NCI-H128 (cell line): ENCODE results near the gene ANO7.

Experiments used
- DNase-seq: peaks from one replicate; lab custom pipeline; 2025; ENCODE audit not compliant: unreplicated experiment; lab: John Stamatoyannopoulos, UW

Gene ANO7

DNA sequence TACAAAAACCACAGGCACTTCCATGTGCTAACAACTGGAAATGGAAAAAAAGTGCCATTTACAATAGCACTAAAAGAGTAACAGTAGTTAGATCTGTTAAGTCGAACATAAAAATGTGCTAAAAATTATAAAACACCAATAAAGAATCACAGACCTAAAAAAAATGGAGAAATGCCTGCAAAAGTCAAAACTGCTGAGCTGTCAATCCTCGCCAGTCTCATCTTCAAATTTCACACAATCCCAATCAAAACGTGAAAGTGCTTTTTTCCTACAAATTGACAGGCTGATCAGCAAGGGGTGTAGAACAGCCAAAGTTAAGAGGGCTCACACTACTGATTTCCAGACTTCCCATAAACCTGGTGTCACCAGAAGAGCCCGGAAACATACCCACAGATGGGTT is 53.2 kb downstream of the ANO7 start:
- no peak for DNase-seq

DNA sequence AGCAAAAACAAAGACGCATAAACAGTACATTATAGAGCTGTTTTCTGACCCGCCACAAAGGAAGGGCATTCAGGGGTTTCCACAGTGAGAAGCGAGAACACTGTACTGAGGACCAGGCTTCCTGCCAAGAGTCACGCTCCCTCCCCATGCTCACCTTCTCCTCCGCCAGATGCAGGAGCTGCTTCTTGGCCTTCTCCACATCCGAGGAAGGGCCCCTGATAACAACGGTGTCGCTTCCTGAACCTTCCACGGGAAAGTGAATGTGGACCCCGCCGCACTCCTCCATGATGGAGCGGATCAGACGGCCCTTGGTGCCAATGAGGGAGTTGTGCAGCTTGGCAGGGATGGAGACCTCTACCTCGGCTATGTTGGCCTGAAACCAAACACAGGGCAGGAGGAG is 53.8 kb downstream of the ANO7 start:
- no peak for DNase-seq

DNA sequence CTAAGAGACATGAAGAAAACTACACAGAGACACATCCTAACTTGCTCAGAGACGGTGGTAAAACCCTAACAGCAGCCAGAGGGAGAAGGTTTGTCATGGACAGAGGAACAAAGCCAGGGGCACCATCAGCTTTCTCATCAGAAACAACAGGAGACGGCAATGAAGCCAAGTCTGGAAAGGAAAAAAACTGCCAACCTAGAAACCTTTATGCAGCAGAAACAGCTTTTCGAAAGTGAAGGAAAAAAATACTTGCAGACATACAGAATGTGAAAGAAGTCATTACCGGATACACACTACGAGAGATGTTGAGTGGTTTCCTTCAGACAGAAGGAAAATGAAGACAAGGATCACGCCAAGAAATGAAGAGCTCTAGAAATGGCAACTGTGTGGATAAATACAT is 55.9 kb downstream of the ANO7 start:
- no peak for DNase-seq

DNA sequence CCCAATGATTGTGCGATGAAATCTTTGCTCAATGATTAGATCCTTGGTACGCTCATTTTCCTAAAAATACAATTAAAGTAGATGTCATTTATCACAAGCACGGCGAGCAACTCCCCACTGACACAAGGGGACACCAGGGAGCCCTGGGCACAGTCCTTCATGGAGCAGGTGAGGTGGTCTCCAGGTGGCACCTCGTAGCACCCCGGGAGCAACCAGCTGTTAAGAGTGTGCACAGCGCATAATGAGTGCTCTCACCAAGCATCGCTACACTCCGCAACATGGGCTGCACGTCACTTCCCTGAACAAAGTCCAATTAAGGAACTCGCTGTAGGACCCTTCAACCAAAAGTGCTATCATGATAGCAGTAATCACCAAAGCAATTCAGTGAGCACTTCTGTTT is 59.8 kb downstream of the ANO7 start:
- no peak for DNase-seq

DNA sequence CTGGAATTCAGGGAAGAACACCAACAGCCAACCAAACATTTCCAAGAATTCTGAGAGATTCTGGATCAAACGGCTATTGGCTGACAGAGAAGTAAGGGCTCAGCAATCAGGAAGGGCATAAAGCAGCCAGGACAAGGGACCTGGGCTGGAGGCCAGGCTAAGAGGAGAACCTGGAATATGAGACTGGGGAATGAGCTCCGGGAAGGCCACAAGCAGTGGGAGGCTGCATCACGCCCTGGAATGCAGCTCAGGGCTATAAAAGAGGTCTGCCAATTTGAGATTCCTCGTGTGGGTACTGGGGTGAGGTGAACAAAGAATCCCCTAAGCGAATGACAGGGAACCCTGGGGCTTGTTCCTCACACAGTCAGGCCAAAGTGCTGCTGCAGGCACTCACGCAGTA is 60.4 kb downstream of the ANO7 start:
- DNase-seq: no peak

DNA sequence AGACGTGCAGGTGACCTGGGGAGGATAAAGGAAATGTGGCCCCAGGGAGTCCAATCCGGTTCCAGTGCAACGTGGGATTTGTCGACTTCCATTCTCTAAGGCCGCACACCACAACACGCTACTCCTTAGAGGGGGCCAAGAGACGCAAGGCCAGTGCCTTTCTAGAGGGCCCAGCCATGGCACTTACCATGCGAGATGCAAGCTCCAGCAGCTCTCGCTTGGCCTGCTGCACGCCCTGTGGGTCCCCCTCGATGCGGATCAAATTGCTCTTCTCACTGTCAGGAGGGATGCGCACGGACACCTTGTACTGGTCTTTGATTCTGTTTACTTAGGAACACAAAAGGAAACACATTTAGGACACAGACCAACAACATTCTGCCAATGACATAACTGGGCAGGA is 61.2 kb downstream of the ANO7 start:
- no peak for DNase-seq

DNA sequence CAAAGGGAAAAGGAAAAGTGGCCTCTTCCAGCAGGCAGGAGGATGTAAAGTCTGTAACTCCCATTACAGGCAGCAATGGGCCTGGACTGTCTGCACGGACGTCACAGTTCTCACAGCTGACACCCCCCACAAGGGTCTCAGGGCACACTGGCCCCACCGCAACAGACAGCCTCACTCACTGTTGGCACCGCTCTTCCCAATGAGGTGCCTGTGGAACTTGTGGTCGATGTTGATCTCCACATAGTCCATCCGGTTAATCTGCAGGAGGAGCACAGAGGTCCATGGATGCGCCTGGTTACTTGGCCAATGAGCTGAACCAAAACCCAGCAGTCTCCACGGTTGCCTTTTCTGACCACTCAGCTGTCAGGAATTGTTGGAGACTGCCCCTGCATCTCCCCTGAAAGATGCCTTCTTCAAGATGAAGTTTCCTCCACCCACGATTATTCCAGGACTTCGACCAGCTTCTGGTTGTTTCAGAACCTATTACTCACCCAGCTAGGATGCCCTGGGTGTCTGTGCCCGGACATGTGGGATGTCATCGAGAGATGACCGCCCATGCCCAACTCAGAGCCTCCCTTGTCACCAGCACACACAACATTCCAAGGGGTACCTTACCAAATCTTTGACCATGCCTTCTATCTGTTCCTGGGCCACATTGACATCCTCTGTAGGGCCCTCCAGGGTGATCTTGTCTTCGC is 64.5 kb downstream of the ANO7 start:
- no peak for DNase-seq

DNA sequence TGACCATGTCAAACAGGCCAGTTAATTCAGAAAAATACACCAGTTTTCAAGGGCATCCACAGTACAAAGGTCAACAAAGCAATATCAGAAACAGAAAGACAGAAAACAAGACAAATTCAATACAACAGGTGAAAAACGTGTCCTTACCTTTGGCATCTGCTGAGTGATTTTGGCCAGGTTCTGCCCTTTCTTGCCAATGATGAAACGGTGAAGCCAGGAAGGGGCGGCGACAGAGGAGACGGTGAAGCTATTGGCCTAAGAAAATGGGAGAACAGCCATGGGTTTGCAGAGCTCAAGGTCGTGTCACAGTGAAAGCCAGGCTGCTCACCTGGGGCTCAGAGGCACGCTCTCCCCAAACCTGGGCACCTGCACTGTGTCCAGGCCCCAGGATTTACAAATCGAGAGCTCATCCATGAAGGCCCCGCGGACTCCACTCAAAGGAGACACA is 66.5 kb downstream of the ANO7 start:
- DNase-seq: no peak

DNA sequence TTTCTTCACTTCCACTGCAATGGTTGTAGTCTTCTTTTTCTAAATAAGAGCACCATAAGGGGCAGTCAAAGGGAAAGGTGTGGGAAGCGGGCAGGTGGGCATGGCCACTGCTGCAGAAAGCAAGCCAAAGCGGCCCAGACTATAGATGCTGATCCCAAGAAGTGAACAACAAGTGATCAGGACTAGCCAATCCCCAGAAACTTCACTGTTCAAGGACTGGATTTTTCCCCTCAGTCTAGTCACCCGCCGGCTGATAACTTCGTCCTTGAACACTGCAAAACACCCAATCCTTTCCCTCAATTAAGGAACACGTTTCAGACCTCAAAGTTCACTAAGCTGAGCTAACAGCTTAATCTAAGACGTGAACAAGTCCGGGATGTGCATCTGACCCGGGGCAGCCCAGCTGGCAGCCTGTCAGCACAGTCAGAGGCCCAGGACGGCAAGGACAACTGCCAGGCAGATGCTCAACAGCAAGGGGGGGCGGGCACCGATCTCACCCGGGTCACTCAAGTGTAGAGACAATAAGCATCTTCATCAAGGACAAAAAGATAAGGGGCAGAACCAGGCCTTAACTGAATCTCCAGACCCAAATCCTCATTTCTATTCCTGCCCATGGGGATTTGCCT is 67.2 kb downstream of the ANO7 start:
- no peak for DNase-seq

DNA sequence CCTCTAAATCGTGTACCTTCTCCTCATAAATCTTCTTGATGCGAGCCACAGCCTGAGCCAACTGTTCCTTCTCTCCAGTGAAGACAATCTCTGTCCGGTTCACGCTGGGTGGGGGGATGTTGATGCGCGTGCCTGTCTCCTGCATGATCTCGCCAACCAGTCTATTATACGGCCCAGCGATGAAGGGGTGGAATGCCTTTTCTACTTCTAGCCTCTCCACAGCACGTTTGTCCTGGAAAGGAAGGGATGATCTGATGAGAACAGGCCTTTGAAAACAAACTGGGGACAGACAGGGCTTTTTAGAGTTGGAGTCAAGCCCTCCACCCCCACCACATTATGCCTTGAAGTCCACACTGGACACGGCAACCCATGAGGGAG is 67.7 kb downstream of the ANO7 start:
- no peak for DNase-seq

DNA sequence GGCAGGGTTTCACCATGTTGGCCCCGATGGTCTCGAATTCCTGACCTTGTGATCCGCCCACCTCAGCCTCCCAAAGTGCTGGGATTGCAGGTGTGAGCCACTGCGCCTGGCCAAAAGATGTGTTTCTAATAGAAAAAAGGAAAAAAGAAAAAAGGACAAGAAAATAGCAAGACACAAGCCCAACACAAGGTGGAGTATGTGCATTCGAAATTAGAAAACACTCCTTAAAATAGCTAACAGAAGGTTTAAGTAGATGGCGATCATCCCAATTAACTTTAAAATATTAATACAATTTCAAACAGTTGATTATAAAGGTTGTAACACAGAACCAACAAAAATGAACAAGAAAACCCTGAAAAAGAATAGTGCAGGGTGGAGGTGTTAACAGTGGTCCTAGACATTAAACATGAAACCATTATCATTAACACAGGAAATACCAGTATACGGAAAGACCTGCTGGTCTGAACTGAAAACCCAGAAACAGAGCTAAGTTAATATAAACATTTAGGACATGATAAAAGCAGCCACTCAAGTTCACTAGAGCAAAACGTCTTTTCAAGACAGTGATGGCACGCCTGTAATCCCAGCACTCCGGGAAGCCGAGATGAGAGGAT is 69.0 kb downstream of the ANO7 start:
- DNase-seq: no peak

DNA sequence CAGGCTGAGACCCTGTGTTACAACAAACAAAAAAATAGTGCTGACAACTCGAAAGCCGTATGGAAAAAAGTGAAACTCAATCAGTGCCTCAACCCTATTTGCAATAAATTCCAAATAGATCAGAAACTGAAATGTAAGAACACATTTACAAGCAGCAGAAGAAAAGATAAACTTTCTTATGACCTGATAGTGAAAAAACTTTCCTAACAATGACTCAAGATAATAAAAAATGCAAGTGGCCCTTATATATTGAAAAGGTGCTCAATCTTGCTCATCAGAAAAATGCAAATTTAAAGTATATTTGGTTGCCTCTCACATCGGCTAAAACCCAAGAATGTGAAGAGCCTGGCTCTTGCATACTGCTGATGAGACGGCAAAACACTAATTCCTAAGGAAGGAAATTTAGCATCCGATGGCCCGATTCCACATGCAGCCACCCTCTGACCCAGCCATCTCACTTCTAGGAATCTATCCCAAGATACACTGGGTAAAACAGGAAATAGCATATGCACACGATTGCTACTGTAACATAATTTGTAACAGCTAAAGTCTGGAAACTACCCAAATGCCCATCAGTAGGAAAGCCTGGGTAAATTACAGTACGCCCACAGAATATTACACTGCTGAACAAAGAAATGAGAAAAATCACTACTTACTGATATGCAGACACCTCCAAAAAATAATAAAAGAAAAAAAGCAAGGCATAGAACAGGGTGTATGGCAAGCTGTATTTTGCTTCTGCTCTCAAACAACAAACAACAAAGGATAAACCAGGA is 70.2 kb downstream of the ANO7 start:
- DNase-seq: no peak

DNA sequence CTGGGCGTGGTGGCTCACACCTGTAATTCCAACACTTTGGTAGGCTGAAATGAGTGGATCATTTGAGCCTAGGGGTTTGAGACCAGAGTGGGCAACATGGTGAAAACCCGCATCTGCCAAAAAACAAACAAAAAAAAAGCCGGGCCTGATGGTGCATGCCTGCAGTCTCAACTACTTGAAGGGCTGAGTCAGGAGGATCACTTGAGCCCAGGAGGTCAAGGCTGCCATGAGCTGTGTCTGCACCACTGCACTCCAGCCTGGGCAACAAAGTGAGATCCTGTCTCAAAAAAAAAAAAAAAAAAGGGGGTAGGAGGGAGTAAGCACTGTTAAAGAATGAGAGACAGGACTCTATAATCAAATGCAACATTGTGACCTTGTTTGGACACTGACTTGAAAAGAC is 72.4 kb downstream of the ANO7 start:
- no peak for DNase-seq

DNA sequence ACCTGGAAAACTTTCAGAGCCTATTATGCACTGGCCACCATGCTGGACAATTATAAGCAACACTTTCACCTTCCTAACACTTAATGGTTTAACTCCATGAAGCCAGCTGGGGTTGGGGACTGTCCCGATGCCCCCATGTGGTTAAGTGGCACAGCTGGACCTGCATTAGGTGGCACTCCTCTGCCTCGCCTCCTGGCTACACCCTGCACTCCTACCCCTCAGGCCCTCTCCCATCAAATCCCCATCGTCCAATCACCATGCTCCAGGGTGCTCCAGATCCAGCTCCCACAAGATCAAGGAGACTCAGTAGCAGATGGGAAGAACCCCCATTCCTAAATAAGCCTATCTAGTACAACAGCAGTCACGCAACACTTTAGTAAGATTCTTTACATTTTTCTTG is 73.2 kb downstream of the ANO7 start:
- no peak for DNase-seq

DNA sequence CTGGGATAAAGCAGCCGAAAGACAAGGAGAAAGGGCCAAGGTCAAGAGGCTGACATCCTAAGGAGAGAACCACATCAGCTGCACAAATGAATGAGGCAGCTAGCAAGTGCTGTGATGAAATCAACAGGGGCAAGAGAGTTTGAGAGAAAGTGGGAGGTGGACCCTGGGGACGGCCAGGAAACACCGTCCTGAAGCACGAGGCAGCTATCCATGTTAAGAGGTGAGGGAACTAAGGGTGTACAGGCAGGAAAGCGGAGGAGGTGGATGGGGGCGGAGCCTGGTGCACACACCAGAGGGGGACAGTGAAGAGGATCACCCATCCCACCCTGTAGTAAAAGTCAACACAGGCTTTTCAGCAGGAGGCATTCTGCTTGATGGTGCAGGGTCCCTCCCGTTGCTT is 74.6 kb downstream of the ANO7 start:
- no peak for DNase-seq

DNA sequence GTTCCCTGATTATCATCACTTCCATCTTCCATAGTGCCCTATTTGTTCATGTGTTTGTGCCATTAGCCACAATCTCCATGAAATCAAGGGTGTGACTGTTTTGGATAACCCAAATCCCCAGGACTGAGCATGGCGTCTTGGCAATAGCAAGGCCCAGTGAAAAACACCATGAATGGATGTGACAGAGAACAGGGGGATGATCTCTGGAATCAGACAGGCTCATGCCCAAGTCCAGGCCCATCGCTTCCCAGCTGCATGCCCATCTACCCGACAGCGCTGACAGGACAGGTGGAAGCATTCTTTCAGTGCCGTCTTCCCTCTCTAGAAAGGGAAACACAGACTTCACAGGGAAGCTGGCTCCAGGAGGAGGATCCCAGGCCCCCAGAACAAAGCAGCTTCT is 77.0 kb downstream of the ANO7 start:
- no peak for DNase-seq

DNA sequence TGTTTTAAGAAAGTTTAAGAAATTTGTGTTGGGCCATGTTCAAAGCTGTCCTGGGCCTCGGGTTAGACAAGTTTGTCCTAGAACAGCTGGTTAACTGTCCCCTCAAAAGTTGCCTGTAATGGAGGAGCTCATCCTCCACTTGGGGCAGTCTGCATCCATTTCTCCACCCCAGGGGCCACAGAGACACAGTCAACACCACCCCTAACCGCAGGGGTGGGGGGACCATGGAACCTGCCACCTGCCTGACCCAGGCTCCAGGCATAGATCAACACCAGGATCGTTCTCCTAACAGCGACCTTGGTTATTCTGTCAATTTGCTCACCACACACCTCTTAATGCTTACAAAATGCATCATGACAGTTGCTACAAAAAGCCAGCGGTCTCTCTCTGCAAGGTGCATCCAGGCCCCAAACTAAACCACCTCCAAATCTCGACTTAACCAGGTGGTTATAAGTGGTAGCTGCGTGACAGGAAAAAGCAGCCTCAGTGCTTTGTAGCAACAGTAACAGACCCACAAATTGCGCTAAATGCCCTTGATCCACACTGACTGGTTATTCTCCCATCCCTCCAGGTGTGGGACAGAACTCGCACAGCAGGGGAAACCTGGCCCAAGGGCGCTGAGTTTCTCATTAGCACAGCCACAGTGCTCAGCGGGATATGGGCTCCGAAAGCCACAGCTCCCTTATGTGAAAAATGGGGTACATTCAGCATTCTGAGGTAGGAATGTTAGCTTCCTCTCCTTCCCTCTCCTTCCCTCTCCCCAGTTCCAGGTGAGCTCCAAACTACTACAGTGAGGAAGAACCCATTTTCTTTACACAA is 79.0 kb downstream of the ANO7 start:
- no peak for DNase-seq

DNA sequence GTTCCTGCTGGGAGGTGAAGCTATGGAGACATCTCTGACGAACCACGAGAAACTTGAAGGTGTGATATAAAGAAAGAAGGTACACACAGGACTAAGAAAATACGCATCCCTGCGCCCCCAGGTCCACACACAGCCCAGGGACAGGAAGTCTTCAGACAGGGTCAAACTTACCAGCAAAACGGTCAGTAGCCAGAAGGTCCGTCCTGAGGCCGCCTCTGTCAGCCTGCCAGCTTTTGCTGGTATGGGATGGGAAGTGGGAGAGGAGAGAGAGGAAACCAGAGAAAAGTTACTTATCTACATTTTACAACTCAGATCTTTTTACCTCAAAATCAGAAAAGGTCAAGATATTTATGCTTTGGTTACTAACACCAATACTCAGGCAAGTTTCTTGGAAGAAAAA is 79.8 kb downstream of the ANO7 start:
- DNase-seq: no peak

DNA sequence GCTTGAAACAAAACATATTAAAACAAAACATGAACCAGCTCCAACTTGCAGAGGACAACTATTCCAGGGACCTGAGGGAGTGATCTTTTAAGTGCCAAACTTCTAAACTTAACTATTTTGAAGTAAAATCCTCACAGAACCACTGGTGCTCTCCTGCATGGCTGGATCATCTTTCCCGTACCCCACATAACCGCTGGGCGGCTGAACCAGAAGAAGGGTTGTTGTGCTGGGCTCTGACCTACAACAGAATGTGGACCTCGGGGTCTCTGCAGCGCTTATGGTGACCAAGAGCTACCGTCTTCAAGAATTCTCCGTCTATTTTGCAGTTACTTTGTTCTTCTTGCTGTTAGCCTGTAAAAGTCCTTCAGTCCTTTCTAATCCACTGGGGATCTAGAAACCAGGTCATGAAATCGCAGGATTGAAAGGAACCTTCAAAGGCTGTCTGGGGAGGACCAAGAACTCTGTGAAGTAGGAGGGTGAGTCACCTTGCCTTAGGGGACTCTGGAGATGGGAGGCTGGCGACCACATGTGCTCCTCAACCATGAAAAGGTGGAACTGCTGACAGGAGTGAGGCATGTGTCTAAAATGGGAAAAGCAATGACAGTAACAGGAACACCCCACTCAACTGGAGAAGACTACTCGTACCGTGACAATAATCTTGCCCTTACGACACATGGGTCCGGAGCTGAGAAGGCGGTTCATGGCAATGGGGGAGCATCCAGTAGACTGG is 80.4 kb downstream of the ANO7 start:
- no peak for DNase-seq

DNA sequence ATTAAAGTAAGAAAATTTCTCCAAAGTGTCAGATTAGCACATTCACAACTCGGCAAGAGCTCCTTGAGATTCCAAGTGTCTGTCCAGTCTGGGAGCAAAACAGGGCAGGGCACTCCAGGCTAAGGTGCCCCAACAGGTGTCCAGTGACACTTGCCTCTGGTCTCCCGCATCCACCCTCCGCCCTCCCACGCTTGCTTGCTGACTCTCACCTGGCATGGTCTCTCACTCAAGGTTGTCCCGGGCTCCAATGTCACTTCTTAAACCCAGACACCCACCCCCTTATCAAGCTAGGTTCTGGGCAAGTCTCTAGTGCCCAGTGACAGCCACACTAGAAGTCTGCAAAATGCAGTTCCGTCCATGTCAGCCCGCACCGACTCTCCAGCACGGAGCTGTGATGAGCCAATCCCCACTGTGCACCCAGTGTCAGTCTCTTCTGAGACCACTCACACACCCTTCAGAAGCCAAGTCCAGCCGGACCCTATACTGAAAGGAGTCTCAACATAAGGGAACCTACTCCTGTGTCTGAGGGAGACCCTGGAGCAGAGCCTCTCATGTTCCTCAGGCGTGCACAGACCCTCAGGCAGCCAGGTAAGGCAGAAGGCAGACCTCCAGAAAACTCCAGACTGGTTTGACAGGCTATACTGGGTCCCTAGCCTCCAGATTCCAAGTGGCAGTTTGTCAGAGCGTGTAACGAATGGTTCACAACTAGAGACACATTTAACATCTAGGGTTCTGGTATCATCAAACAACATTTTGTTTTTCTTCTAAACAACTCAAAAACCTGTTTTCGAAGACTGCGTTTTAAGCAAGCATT is 81.4 kb downstream of the ANO7 start:
- no peak for DNase-seq
